Common myeloid progenitor, CD34-positive (primary cell): Measurements from ENCODE around the gene ASTN2. TPM values are rescaled to one million over a fixed set of nuclear protein-coding genes. Genes with fewer than 3 reads are reported as not detected.

ENCODE experiments used
- CTCF ChIA-PET: fragments of 350-600 bp; sonication (Branson Sonifier 250); formaldehyde crosslinking; loops from one replicate; lab custom pipeline; 2021; ENCODE audit warnings: antibody characterized with exemption; lab: Charles Lee
- POLR2A ChIA-PET: fragments of 350-600 bp; sonication (Branson Sonifier 250); formaldehyde crosslinking; loops from one replicate; lab custom pipeline; 2021; ENCODE audit warnings: antibody characterized with exemption; lab: Charles Lee
- DNase-seq, 3 donors: peaks; one replicate each; pipeline versions ENCODE4 v3.0.0 to v3.0.0-alpha.2; 2013
- H3K27ac ChIP-seq, 2 experiments: 1 replicate in 1 of 2; 2 replicates in 1 of 2; pipeline ENCODE4 v1.7.0; 2013; ENCODE audit warnings: inconsistent platforms in 2 of 2, low read length in 2 of 2, mild to moderate bottlenecking in 2 of 2, low read depth in 1 of 2, moderate library complexity in 1 of 2; ENCODE audit not compliant: severe bottlenecking in 2 of 2, insufficient read depth in 1 of 2, poor library complexity in 1 of 2
- H3K27me3 ChIP-seq, 5 experiments: replicated peaks in 2 of 5; 1 replicate in 3 of 5; 2 replicates in 2 of 5; pipeline versions ENCODE4 v1.6.1 to v1.7.0; 2013; ENCODE audit warnings: low read length in 4 of 5, mild to moderate bottlenecking in 2 of 5, moderate library complexity in 2 of 5, inconsistent platforms in 1 of 5; ENCODE audit not compliant: insufficient read depth in 5 of 5, control insufficient read depth in 4 of 5
- H3K36me3 ChIP-seq, 4 experiments: 1 replicate in 2 of 4; 2 replicates in 2 of 4; pipeline versions ENCODE4 v1.6.1 to v1.7.0; 2013; ENCODE audit warnings: low read length in 3 of 4, control low read depth in 1 of 4, mild to moderate bottlenecking in 1 of 4; ENCODE audit not compliant: control insufficient read depth in 4 of 4, insufficient read depth in 4 of 4
- H3K4me1 ChIP-seq, 4 experiments: 1 replicate in 3 of 4; 2 replicates in 1 of 4; pipeline versions ENCODE4 v1.6.1 to v1.7.1; 2013; ENCODE audit warnings: low read length in 3 of 4, mild to moderate bottlenecking in 3 of 4, control low read depth in 1 of 4, inconsistent platforms in 1 of 4, moderate library complexity in 1 of 4; ENCODE audit not compliant: control insufficient read depth in 4 of 4, insufficient read depth in 4 of 4; ENCODE audit errors: control extremely low read depth in 1 of 4
- H3K4me3 ChIP-seq, 7 experiments: 1 replicate in 4 of 7; 2 replicates in 3 of 7; pipeline versions ENCODE4 v1.5.1 to v1.7.0; 2013; ENCODE audit warnings: mild to moderate bottlenecking in 7 of 7, low read length in 6 of 7, moderate library complexity in 6 of 7, inconsistent platforms in 2 of 7, low read depth in 2 of 7, control low read depth in 1 of 7; ENCODE audit not compliant: insufficient read depth in 4 of 7, control insufficient read depth in 1 of 7; ENCODE audit errors: extremely low read depth in 1 of 7
- H3K9me3 ChIP-seq, 5 experiments: 1 replicate in 4 of 5; 2 replicates in 1 of 5; pipeline versions ENCODE4 v1.6.1 to v1.7.1; 2013; ENCODE audit warnings: low read length in 4 of 5, mild to moderate bottlenecking in 2 of 5, inconsistent platforms in 1 of 5, low read depth in 1 of 5, moderate library complexity in 1 of 5; ENCODE audit not compliant: control insufficient read depth in 4 of 5, insufficient read depth in 2 of 5; ENCODE audit errors: control extremely low read depth in 1 of 5
- WGBS: methylation state at CpG from one replicate; pipeline ENCODE4 v1.1.5; 2013; ENCODE audit not compliant: insufficient coverage; 5-methylcytosine and 5-hydroxymethylcytosine counted together
- polyA plus RNA-seq: library from polyadenylated mRNA; unstranded; fragments of 120-200 nt; gene quantifications from one replicate; pipeline ENCODE4 v1.2.1, GENCODE V29; 2013

ASTN2 gene, protein sequence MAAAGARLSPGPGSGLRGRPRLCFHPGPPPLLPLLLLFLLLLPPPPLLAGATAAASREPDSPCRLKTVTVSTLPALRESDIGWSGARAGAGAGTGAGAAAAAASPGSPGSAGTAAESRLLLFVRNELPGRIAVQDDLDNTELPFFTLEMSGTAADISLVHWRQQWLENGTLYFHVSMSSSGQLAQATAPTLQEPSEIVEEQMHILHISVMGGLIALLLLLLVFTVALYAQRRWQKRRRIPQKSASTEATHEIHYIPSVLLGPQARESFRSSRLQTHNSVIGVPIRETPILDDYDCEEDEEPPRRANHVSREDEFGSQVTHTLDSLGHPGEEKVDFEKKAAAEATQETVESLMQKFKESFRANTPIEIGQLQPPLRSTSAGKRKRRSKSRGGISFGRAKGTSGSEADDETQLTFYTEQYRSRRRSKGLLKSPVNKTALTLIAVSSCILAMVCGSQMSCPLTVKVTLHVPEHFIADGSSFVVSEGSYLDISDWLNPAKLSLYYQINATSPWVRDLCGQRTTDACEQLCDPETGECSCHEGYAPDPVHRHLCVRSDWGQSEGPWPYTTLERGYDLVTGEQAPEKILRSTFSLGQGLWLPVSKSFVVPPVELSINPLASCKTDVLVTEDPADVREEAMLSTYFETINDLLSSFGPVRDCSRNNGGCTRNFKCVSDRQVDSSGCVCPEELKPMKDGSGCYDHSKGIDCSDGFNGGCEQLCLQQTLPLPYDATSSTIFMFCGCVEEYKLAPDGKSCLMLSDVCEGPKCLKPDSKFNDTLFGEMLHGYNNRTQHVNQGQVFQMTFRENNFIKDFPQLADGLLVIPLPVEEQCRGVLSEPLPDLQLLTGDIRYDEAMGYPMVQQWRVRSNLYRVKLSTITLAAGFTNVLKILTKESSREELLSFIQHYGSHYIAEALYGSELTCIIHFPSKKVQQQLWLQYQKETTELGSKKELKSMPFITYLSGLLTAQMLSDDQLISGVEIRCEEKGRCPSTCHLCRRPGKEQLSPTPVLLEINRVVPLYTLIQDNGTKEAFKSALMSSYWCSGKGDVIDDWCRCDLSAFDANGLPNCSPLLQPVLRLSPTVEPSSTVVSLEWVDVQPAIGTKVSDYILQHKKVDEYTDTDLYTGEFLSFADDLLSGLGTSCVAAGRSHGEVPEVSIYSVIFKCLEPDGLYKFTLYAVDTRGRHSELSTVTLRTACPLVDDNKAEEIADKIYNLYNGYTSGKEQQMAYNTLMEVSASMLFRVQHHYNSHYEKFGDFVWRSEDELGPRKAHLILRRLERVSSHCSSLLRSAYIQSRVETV (N-terminal part only)
- polyA plus RNA-seq, result 0.45 TPM

GRCh38 chr9:117414906-117415331, at the start of gene ASTN2:
Gene ASTN2, minus strand, starts transcription at chr9:117415057. Its CDS starts 119 bp downstream, at chr9:117414938.
- Histone ChIP-seq H3K36me3 (no peaks in the 10 kb centered on the region), H3K27ac (no peak within 1 kb of the TSS), H3K27me3 (peaks cover 6 to 89% (median 49%) of the 10 kb centered on the region in 5 experiments), H3K4me1 (peaks cover 0 to 29% (median 13%) of the 10 kb centered on the region in 4 experiments), H3K9me3 (no peaks in the 10 kb centered on the region), H3K4me3 (peak within 1 kb of the TSS in 5 of 7 experiments; percentile 22 to 64 (median 46))
- peak in 1 of 3 donors; percentile 36 for DNase-seq
- WGBS, result under 1% methylated on average over 41 of the region's 48 CpGs
- ChIA-PET POLR2A (no interaction called here), CTCF (no interaction called here)

GRCh38 chr9:117462861-117463260, 48.0 kb upstream of the ASTN2 start:
- Histone ChIP-seq H3K9me3 (no peaks in the 10 kb centered on the region), H3K27ac (no peak overlapping the region), H3K36me3 (no peaks in the 10 kb centered on the region), H3K27me3 (peaks cover 0 to 2% (median 0%) of the 10 kb centered on the region in 5 experiments), H3K4me1 (no peaks in the 10 kb centered on the region), H3K4me3 (no peak overlapping the region)
- 94% methylated on average over 3 of the region's 4 CpGs for WGBS
- DNase-seq, result no peak
- ChIA-PET CTCF (no interaction called here), POLR2A (no interaction called here)

DNA sequence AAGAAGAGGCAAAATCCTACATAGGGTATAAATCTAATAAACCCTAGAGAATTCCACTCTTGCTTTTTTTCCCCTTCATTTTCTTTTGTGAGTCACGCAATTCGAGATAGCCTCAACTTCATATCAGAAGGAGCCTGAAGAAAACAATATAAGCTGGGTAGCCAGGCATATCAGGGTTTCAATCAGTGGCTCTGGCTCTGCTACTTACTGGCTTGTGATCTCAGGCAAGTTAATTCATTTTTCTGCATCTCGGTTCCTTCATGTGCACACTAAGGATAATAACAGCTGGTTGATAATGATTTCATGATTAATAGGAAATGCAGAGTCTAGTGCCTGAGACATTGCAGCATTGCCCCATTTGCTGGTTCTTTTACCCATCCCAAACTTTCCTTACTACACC, 46.5 kb upstream of the ASTN2 start:
- no peaks in the 10 kb centered on the region for H3K36me3 ChIP-seq
- DNase-seq, result no peak
- no peak overlapping the region for H3K27ac ChIP-seq
- ChIA-PET CTCF (no interaction called here), POLR2A (no interaction called here)
- H3K4me3 ChIP-seq, result no peak overlapping the region
- H3K27me3 ChIP-seq, result peaks cover 0 to 2% (median 0%) of the 10 kb centered on the region in 5 experiments
- H3K4me1 ChIP-seq, result no peaks in the 10 kb centered on the region
- WGBS, result 83% methylated on average over 2 of the region's 3 CpGs
- no peaks in the 10 kb centered on the region for H3K9me3 ChIP-seq

GRCh38 chr9:117460743-117461142, 45.9 kb upstream of the ASTN2 start:
- ChIA-PET CTCF (no interaction called here), POLR2A (no interaction called here)
- Histone ChIP-seq H3K9me3 (no peaks in the 10 kb centered on the region), H3K4me1 (no peaks in the 10 kb centered on the region), H3K36me3 (no peaks in the 10 kb centered on the region), H3K27ac (no peak overlapping the region), H3K4me3 (no peak overlapping the region), H3K27me3 (peaks cover 0 to 2% (median 0%) of the 10 kb centered on the region in 5 experiments)
- 100% methylated on average over 3 of the region's 3 CpGs for WGBS
- DNase-seq, result no peak

DNA sequence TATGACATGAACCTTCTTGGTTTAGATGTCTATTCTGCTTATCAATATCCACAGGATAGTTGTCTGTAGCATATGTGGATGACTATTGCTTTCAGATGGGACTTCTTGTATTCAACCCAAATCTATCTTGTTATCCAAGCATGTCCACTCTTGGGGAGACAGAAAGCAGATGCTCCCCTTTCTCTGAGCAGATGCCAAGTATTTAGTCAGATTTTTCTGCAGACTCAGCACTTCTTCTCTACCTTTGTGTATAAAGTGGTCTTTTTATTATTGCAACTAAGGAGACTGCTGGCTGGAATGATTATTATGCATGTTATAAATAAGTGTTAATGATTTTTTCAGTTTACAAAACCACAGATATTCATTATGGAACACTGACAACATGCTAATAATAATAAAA, 45.1 kb upstream of the ASTN2 start:
- H3K27ac ChIP-seq, result no peak overlapping the region
- no peak overlapping the region for H3K4me3 ChIP-seq
- no peaks in the 10 kb centered on the region for H3K36me3 ChIP-seq
- DNase-seq, result no peak
- no peaks in the 10 kb centered on the region for H3K27me3 ChIP-seq
- no peaks in the 10 kb centered on the region for H3K4me1 ChIP-seq
- CTCF ChIA-PET, result no interaction called here
- POLR2A ChIA-PET, result no interaction called here
- H3K9me3 ChIP-seq, result no peaks in the 10 kb centered on the region

- no peaks in the 10 kb centered on the region for H3K9me3 ChIP-seq
- H3K27me3 ChIP-seq, result peaks cover 0 to 2% (median 0%) of the 10 kb centered on the region in 5 experiments
- ChIA-PET POLR2A (no interaction called here), CTCF (no interaction called here)
- no peak overlapping the region for H3K27ac ChIP-seq
- no peak for DNase-seq
- no peaks in the 10 kb centered on the region for H3K36me3 ChIP-seq
- no peak overlapping the region for H3K4me3 ChIP-seq
- WGBS, result 100% methylated on average over 1 of the region's 3 CpGs
- no peaks in the 10 kb centered on the region for H3K4me1 ChIP-seq
Measured at GRCh38 chr9:117458066-117458465, 43.2 kb upstream of the ASTN2 start.
